Mucosa of descending colon (tissue), 3 donors: ENCODE results near the gene NALF2. TPM values are rescaled to one million over a fixed set of nuclear protein-coding genes. Genes with fewer than 3 reads are reported as not detected.
A peak's percentile ranks its signal among the peaks of the same experiment; 100 is the strongest.

Experiments used
- ATAC-seq: fragments of 200-7000 bp; cut with Tn5 transposase; one replicate; pipeline ENCODE4 v1.9.1; 2020; ENCODE audit warnings: mild to moderate bottlenecking, moderate library complexity
- DNase-seq, 3 donors: peaks; one replicate each; pipeline ENCODE4 v3.0.0-alpha.2; 2020
- H3K36me3 ChIP-seq: fragments of 200-600 bp; one replicate; pipeline ENCODE4 v1.8.0; 2021; ENCODE audit warnings: low read depth, mild to moderate bottlenecking
- H3K4me1 ChIP-seq: fragments of 200-600 bp; one replicate; pipeline ENCODE4 v1.8.0; 2021; ENCODE audit warnings: low read depth, mild to moderate bottlenecking
- H3K4me3 ChIP-seq: fragments of 200-600 bp; one replicate; pipeline ENCODE4 v1.8.0; 2021; ENCODE audit warnings: mild to moderate bottlenecking
- H3K9me3 ChIP-seq: fragments of 200-600 bp; one replicate; pipeline ENCODE4 v1.8.0; 2021; ENCODE audit warnings: mild to moderate bottlenecking
- intact Hi-C, 2 donors: fragments of 100-400 bp; cut with DNase I in 1 of 2; cut with micrococcal nuclease in 1 of 2; formaldehyde crosslinking; loops; one replicate each; pipeline versions ENCODE4 v1.11.0 to v1.11.1; 2022; cut with DNase I, micrococcal nuclease
- total RNA-seq, 3 donors: library from RNA; stranded (reverse); fragmentation: NEBNext Ultra II Directional in 2 of 3; extraction: Animal tissue kit (Norgen Biotek cat#: 25700) in 2 of 3; gene quantifications; one replicate each; pipeline versions ENCODE4 v1.2.1 to v1.2.4, GENCODE V29; 2021 to 2023
- TF ChIP-seq, protein P1 (sequence below): fragments of 200-600 bp; IDR thresholded peaks from one replicate; pipeline ENCODE4 v1.8.0; 2022; ENCODE audit warnings: antibody characterized with exemption, mild to moderate bottlenecking
- donor health status: DM: no; HTN: no; CAD: no; lungs with moderate emphysema.
- donor health status: DM: no; HTN: no; CAD: no.
- donor health status: DM: no; HTN: yes; CAD: no.

Gene NALF2
- total RNA-seq, 3 donors from 2014 or later, result 0.22 to 0.98 (median 0.51) TPM

DNA sequence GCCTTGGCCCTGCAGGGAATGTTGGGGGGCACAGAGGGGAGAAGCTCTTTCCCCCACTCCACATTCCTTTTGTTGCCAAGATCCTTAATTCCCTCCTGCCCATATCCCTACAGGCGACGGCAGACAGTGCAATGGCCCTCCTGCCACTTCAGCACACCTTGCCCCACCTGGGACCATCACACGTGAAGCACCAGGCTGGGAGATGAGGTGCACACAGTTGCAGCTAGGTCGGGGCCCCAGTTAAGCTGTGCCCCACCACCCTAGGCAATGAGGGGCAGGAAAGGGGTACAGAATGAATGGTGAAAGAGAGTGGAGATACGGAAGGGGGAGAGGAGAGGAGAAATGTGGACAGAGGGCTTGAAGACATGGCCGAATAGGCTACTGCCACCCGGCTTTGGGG is 26.2 kb downstream of the NALF2 start:
- DNase-seq, result no peak
- intact Hi-C loops, result loop anchor here (5.0 to 10.0 kb wide), 2 partner anchors 502 to 504 kb away; no protein-coding TSS in a partner anchor

DNA sequence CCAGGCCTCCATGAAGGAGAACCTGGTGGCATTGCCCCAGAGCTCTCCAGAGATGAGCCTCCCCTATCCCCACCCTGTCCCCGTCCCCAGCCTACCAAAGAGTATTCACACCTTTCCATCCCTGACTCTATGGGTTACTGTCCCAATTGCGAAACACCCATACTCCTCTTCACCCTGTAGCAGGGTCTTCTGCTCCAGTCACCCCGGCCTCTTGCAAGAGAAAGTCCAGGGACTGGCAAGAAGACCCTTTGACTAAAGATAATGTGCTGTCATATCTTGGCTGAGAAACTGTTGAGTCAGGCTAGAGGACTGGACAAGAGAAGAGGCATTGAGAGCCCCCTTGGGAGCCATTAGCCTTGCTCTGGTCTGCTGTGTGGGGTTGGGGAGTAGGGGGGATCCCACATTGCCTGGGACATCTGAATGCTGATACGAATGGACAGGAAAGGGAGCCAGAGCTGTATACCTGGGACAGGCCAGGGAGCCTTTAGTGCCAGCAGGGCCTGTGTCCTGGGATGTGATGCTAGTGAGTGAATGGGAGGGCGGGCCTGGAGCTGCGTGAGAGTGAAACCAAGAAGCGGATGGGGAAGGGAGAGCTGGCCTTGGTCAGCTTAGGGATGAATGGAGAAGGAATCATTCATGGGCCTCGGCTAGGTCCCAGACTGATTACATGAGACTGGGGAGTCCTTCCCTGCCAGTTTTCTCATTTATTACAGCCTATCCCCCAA is 27.1 kb downstream of the NALF2 start:
- intact Hi-C loops, result loop anchor here (5.0 to 10.0 kb wide), 2 partner anchors 501 to 504 kb away; no protein-coding TSS in a partner anchor
- no peak for DNase-seq
- TF ChIP-seq, protein P1, sequence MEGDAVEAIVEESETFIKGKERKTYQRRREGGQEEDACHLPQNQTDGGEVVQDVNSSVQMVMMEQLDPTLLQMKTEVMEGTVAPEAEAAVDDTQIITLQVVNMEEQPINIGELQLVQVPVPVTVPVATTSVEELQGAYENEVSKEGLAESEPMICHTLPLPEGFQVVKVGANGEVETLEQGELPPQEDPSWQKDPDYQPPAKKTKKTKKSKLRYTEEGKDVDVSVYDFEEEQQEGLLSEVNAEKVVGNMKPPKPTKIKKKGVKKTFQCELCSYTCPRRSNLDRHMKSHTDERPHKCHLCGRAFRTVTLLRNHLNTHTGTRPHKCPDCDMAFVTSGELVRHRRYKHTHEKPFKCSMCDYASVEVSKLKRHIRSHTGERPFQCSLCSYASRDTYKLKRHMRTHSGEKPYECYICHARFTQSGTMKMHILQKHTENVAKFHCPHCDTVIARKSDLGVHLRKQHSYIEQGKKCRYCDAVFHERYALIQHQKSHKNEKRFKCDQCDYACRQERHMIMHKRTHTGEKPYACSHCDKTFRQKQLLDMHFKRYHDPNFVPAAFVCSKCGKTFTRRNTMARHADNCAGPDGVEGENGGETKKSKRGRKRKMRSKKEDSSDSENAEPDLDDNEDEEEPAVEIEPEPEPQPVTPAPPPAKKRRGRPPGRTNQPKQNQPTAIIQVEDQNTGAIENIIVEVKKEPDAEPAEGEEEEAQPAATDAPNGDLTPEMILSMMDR, result no peak
- Histone ChIP-seq H3K4me1 (no peaks in the 10 kb centered on the region), H3K4me3 (no peak overlapping the region), H3K36me3 (no peaks in the 10 kb centered on the region), H3K9me3 (no peaks in the 10 kb centered on the region)
- ATAC-seq, result no peak

More for the DNA sequence above, 26.2 kb downstream of the NALF2 start:
- no peaks in the 10 kb centered on the region for H3K4me1 ChIP-seq
- ATAC-seq, result no peak
- H3K4me3 ChIP-seq, result no peak overlapping the region
- no peaks in the 10 kb centered on the region for H3K36me3 ChIP-seq
- no peaks in the 10 kb centered on the region for H3K9me3 ChIP-seq
- TF ChIP-seq, protein P1, result no peak

DNA sequence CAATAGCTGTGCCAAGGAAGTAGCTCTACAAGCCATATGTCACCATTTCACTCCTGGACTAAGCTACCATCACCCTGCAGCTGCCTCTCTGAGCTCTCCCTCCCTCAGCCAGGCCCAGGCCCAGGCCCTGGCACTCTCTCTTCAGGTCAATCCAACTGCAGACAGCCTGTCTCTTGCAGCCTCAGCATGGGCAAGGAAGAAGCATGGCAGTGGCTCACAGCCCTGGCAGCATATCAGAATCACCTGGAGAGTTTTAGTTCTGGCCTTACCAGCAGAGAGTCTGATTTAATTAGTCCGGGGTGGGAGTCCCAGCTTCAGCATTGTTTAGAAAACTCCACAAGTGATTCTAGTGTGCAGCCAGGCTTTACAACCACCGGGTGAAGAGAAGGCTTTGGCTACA is 31.5 kb downstream of the NALF2 start:
- intact Hi-C loops, result loop anchor here in 1 of 2 donors (10.0 kb wide), 1 partner anchor 499 kb away; no protein-coding TSS in a partner anchor

DNA sequence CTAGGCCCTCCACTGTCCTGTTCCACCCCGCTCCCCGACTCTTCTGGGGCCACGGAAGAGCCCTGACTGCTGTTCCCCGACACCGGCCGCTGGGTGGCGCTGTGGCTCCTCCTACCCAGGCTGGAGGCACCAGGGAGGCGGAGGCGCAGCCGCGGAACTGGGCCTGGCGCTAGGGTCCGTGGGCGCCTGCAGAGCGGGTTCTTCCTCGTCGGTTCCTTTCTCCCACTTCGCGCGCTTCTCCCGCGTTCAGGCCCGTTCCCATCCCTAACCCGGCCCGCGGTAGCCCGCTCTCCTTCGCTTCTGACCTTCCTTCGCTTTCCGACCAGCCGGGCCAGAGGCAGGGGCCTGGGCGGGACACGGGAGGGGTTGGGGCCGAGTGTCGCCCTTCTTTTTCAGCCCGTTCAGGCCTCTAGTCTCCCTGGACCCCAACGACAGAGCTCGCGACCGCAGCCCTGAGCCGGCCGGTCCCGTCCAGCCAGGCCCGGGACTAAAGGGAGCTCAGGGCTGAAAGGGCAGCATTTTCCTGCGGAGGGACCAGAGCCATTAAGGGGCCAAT is 34.3 kb downstream of the NALF2 start:
- Histone ChIP-seq H3K9me3 (no peaks in the 10 kb centered on the region), H3K4me1 (peaks cover 3% of the 10 kb centered on the region), H3K36me3 (no peaks in the 10 kb centered on the region), H3K4me3 (no peak overlapping the region)
- ATAC-seq (peak; percentile 95), DNase-seq (peak; percentile 71 to 81 (median 74))
- intact Hi-C loops, result loop anchor here in 1 of 2 donors (10.0 kb wide), 1 partner anchor 496 kb away; no protein-coding TSS in a partner anchor
- TF ChIP-seq, protein P1, result peak; percentile 62

More for the DNA sequence above, 31.5 kb downstream of the NALF2 start:
- no peaks in the 10 kb centered on the region for H3K9me3 ChIP-seq
- DNase-seq (no peak), ATAC-seq (no peak)
- H3K4me1 ChIP-seq, result peaks cover 3% of the 10 kb centered on the region
- no peaks in the 10 kb centered on the region for H3K36me3 ChIP-seq
- TF ChIP-seq, protein P1, result no peak
- H3K4me3 ChIP-seq, result no peak overlapping the region

DNA sequence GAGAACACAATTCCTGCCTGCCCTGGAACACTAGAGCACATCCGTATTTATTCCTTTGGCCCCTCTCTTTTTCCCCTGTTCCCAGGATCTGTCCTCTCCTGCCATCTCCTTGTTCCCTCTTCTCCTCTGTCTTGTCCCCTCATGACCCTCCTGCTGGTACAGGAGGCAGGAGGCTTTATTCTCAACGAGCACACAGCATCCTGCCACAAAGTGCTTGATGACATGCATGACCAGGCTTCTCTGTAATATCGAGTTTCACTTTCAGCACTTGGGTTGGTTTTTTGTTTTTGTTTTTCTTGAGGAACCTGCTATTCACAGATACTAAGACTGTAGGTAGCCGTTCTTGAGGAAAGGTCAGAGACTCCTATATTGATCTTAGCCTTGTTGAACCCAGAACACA is 35.3 kb downstream of the NALF2 start:
- H3K36me3 ChIP-seq, result no peaks in the 10 kb centered on the region
- TF ChIP-seq, protein P1, result no peak
- DNase-seq (no peak), ATAC-seq (no peak)
- no peaks in the 10 kb centered on the region for H3K9me3 ChIP-seq
- intact Hi-C loops, result loop anchor here in 1 of 2 donors (10.0 kb wide), 1 partner anchor 495 kb away; no protein-coding TSS in a partner anchor
- no peak overlapping the region for H3K4me3 ChIP-seq
- H3K4me1 ChIP-seq, result peaks cover 3% of the 10 kb centered on the region
